Stomach smooth muscle (tissue), 2 donors: ENCODE measurements around the gene SPTBN5.

ENCODE experiments used
- H3K27ac ChIP-seq: one replicate; pipeline ENCODE4 v1.7.0; 2013; ENCODE audit warnings: mild to moderate bottlenecking, low read length, inconsistent platforms
- H3K27me3 ChIP-seq, 2 donors: one replicate each; pipeline ENCODE4 v1.7.0; 2013; ENCODE audit warnings: low read length in 2 of 2; ENCODE audit not compliant: insufficient read depth in 2 of 2, control insufficient read depth in 1 of 2
- H3K36me3 ChIP-seq, 2 donors: one replicate each; pipeline ENCODE4 v1.7.0; 2013; ENCODE audit warnings: low read length in 2 of 2; ENCODE audit not compliant: control insufficient read depth in 2 of 2, insufficient read depth in 2 of 2
- H3K4me1 ChIP-seq: one replicate; pipeline ENCODE4 v1.7.0; 2013; ENCODE audit warnings: low read length; ENCODE audit not compliant: control insufficient read depth, insufficient read depth
- H3K4me3 ChIP-seq, 2 donors: one replicate each; pipeline ENCODE4 v1.7.0; 2013; ENCODE audit warnings: low read length in 2 of 2
- H3K9ac ChIP-seq, 2 donors: one replicate each; pipeline ENCODE4 v1.7.0; 2013; ENCODE audit warnings: low read length in 2 of 2, mild to moderate bottlenecking in 1 of 2
- H3K9me3 ChIP-seq, 2 donors: one replicate each; pipeline ENCODE4 v1.7.0; 2013; ENCODE audit warnings: low read length in 2 of 2; ENCODE audit not compliant: control insufficient read depth in 2 of 2
- donor health status: healthy.
- donor health status: Pancreatic carcinoma.

SPTBN5 gene

GRCh38 chr15:41843571-41843970 lies 50.3 kb downstream of the SPTBN5 start:
- no peaks in the 10 kb centered on the region for H3K9me3 ChIP-seq
- H3K4me3 ChIP-seq: no peak overlapping the region
- no peak overlapping the region for H3K27ac ChIP-seq
- peaks cover 12 to 42% of the 10 kb centered on the region in 2 donors for H3K36me3 ChIP-seq
- H3K4me1 ChIP-seq: no peaks in the 10 kb centered on the region
- H3K27me3 ChIP-seq: no peaks in the 10 kb centered on the region
- H3K9ac ChIP-seq: no peak overlapping the region

DNA sequence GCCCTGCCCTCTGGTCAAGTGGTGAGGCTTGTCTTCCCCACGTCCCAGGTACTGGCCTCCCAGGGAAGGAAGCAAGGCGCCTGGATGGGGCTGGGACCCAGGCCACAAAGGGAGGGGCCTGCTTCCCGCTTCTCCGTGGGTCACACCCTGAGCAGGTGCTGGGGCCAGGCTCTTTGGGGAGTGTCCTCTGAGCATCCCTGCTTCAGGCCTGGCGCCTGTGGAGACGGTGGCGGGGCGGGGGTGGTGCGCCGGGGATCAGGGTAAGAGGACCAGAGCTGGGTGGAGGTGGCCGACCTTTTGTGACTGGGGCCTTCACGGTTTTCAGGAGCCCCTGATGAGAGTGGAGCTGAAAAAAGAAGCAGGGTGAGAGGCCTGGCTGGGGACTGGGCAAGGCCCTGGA lies 51.6 kb downstream of the SPTBN5 start:
- H3K4me1 ChIP-seq: no peaks in the 10 kb centered on the region
- H3K9ac ChIP-seq: no peak overlapping the region
- H3K4me3 ChIP-seq: no peak overlapping the region
- H3K27me3 ChIP-seq: no peaks in the 10 kb centered on the region
- H3K9me3 ChIP-seq: no peaks in the 10 kb centered on the region
- no peak overlapping the region for H3K27ac ChIP-seq
- peaks cover 12 to 33% of the 10 kb centered on the region in 2 donors for H3K36me3 ChIP-seq

DNA sequence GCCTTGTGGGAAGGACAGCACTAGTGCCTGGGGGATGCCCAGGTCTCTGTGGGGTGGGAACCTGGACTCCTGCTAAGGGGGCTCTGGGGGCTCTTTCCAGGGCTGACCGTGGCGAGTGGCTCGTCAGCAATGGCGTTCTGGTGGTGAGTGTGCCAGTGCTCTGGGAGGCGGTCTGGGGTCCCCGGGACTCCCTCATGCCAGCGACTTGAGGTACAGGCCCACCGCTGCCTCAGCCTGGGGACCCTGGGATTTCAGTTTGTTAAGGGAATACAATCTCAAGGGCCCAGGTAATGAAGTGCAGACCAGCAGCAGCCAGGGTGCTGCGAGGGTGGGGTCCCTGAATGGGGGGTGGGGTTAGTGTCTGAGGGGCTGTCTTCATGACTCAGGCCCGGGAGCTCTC lies 52.7 kb downstream of the SPTBN5 start:
- Histone ChIP-seq H3K36me3 (peaks cover 5 to 33% of the 10 kb centered on the region in 2 donors), H3K27me3 (no peaks in the 10 kb centered on the region), H3K4me1 (no peaks in the 10 kb centered on the region), H3K9ac (no peak overlapping the region), H3K4me3 (no peak overlapping the region), H3K27ac (no peak overlapping the region), H3K9me3 (no peaks in the 10 kb centered on the region)

- H3K9ac ChIP-seq: no peak overlapping the region
- H3K36me3 ChIP-seq: peaks cover 4 to 29% of the 10 kb centered on the region in 2 donors
- H3K4me1 ChIP-seq: no peaks in the 10 kb centered on the region
- no peak overlapping the region for H3K4me3 ChIP-seq
- no peaks in the 10 kb centered on the region for H3K9me3 ChIP-seq
- H3K27ac ChIP-seq: no peak overlapping the region
- no peaks in the 10 kb centered on the region for H3K27me3 ChIP-seq
Observed at GRCh38 chr15:41840673-41841072, 53.2 kb downstream of the SPTBN5 start.

DNA sequence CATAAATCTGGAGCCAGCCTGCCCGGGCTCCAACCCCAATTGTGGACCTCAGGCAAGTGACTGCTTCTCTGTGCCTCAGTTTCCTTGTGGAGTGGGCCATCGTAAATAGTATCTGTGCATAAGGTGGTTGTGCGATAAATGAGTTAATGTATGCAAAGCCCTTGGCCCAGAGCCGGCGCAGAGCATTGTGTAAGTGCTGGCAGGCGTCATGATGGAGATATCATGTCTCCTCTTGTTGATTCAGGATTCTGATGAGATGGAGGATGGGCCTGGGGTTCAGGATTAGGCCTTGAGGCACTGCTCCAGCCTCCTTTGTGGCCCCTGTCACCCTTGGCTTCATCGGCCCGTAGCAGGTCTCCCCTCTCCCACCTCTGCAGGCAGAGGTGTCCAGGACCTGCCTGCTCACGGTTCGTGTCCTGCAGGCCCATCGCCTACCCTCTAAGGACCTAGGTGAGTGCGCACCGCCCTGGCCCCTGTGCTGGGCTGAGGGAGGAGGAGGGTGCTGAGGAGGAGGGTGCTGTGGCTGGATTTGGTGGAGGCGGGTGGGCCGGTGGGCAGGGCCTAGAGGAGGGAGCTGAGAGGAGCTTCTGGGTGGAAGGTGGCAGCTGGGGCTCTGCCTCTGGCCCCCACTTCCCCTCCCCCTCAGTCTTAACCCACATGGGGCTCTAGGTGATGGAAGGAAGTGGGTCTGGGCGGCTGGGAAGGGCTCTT lies 53.9 kb downstream of the SPTBN5 start:
- peaks cover 4 to 23% of the 10 kb centered on the region in 2 donors for H3K36me3 ChIP-seq
- no peaks in the 10 kb centered on the region for H3K4me1 ChIP-seq
- no peak overlapping the region for H3K9ac ChIP-seq
- no peaks in the 10 kb centered on the region for H3K27me3 ChIP-seq
- no peak overlapping the region for H3K4me3 ChIP-seq
- H3K27ac ChIP-seq: no peak overlapping the region
- H3K9me3 ChIP-seq: no peaks in the 10 kb centered on the region

GRCh38 chr15:41838400-41838897 lies 55.4 kb downstream of the SPTBN5 start, which contains the start of gene PLA2G4B:
Gene PLA2G4B, plus strand, starts transcription at chr15:41838847. Its CDS starts 67 bp downstream, at chr15:41838914.
- Histone ChIP-seq H3K4me1 (no peaks in the 10 kb centered on the region), H3K9ac (no peak within 1 kb of the TSS), H3K4me3 (no peak within 1 kb of the TSS), H3K27ac (no peak within 1 kb of the TSS), H3K36me3 (peaks cover 4 to 19% of the 10 kb centered on the region in 2 donors), H3K9me3 (no peaks in the 10 kb centered on the region), H3K27me3 (no peaks in the 10 kb centered on the region)

- Histone ChIP-seq H3K27ac (no peak overlapping the region), H3K27me3 (no peaks in the 10 kb centered on the region), H3K4me1 (no peaks in the 10 kb centered on the region), H3K9ac (no peak overlapping the region), H3K36me3 (peaks cover 4 to 24% of the 10 kb centered on the region in 2 donors), H3K4me3 (no peak overlapping the region), H3K9me3 (no peaks in the 10 kb centered on the region)
Observed at GRCh38 chr15:41836713-41837454, 57.0 kb downstream of the SPTBN5 start.

- Histone ChIP-seq H3K4me1 (no peaks in the 10 kb centered on the region), H3K9me3 (no peaks in the 10 kb centered on the region), H3K36me3 (peaks cover 4 to 23% of the 10 kb centered on the region in 2 donors)
Observed at GRCh38 chr15:41836073-41836472, 57.8 kb downstream of the SPTBN5 start.

GRCh38 chr15:41834096-41834495 lies 59.8 kb downstream of the SPTBN5 start:
- H3K27ac ChIP-seq: no peak overlapping the region
- no peak overlapping the region for H3K9ac ChIP-seq
- H3K4me3 ChIP-seq: no peak overlapping the region
- peaks cover 0 to 17% of the 10 kb centered on the region in 2 donors for H3K36me3 ChIP-seq
- no peaks in the 10 kb centered on the region for H3K27me3 ChIP-seq
- no peaks in the 10 kb centered on the region for H3K9me3 ChIP-seq
- H3K4me1 ChIP-seq: peaks cover 2% of the 10 kb centered on the region

More at GRCh38 chr15:41836073-41836472, 57.8 kb downstream of the SPTBN5 start:
- no peaks in the 10 kb centered on the region for H3K27me3 ChIP-seq
- no peak overlapping the region for H3K9ac ChIP-seq
- H3K27ac ChIP-seq: no peak overlapping the region
- no peak overlapping the region for H3K4me3 ChIP-seq

GRCh38 chr15:41832875-41833274 lies 61.0 kb downstream of the SPTBN5 start:
- H3K4me3 ChIP-seq: no peak overlapping the region
- H3K9ac ChIP-seq: no peak overlapping the region
- no peaks in the 10 kb centered on the region for H3K27me3 ChIP-seq
- H3K4me1 ChIP-seq: peaks cover 12% of the 10 kb centered on the region
- no peak overlapping the region for H3K27ac ChIP-seq
- peaks cover 0 to 17% of the 10 kb centered on the region in 2 donors for H3K36me3 ChIP-seq
- no peaks in the 10 kb centered on the region for H3K9me3 ChIP-seq
